HepG2 (cell line): ENCODE measurements around the gene PREX1. TPM values are rescaled to one million over a fixed set of nuclear protein-coding genes. Genes with fewer than 3 reads are reported as not detected.

Experiments used
- ATAC-seq: fragments of 200-7000 bp; cut with Tn5 transposase; 3 replicates; pipeline ENCODE4 v1.9.1; 2020; ENCODE audit warnings: mild to moderate bottlenecking, moderate library complexity
- BruUV-seq: library from RNA; stranded (reverse); fragments of 400-500 nt; replicated peaks from 2 replicates; lab custom pipeline; 2021; lab: Mats Ljungman, UMichigan
- CTCF ChIA-PET: fragments of 300-600 bp; formaldehyde crosslinking; extraction: SDS; loops from one replicate; lab custom pipeline; 2021; ENCODE audit warnings: low total read pairs, inconsistent platforms, low intra/inter-chr PET ratio; lab: Yijun Ruan, JAX
- POLR2A ChIA-PET: fragments of 350-600 bp; sonication (Branson Sonifier 250); formaldehyde crosslinking; loops from one replicate; lab custom pipeline; 2020; ENCODE audit warnings: antibody characterized with exemption, inconsistent platforms; lab: Yijun Ruan, JAX
- DNase-seq: peaks from one replicate; pipeline ENCODE4 v3.0.0-alpha.2; 2015; ENCODE audit warnings: low spot score
- FAIRE-seq: peaks from 3 replicates; lab custom pipeline; 2011; peaks lifted over from hg19 to GRCh38; lab: Jason Lieb, UNC
- H2AFZ ChIP-seq: one replicate; pipeline ENCODE4 v1.6.1; 2011; ENCODE audit warnings: low read length, inconsistent platforms
- H3K27ac ChIP-seq: fragments of 300-600 bp; 3 replicates; pipeline ENCODE4 v1.8.0; 2011; ENCODE audit warnings: mixed run types, mild to moderate bottlenecking, mixed read lengths, low read length, inconsistent platforms; ENCODE audit not compliant: insufficient read depth; ENCODE audit errors: extremely low read length
- H3K27me3 ChIP-seq, 2 experiments: fragments of 200-600 bp in 1 of 2; 2 replicates in 1 of 2; 3 replicates in 1 of 2; pipeline versions ENCODE4 v1.6.0 to v1.8.0; 2011; ENCODE audit warnings: low read length in 2 of 2, mild to moderate bottlenecking in 2 of 2, moderate library complexity in 2 of 2, inconsistent platforms in 1 of 2; ENCODE audit not compliant: insufficient read depth in 2 of 2, control insufficient read depth in 1 of 2
- H3K36me3 ChIP-seq, 2 experiments: fragments of 200-600 bp in 1 of 2; replicated peaks in 1 of 2; 2 replicates in 1 of 2; 3 replicates in 1 of 2; pipeline versions ENCODE4 v1.5.1 to v1.8.0; 2011; ENCODE audit warnings: low read length in 2 of 2, inconsistent platforms in 1 of 2; ENCODE audit not compliant: insufficient read depth in 2 of 2, control insufficient read depth in 1 of 2
- H3K4me1 ChIP-seq: 2 replicates; pipeline ENCODE4 v1.5.1; 2012; ENCODE audit warnings: low read length, inconsistent platforms; ENCODE audit not compliant: insufficient read depth
- H3K4me2 ChIP-seq: 2 replicates; pipeline ENCODE4 v1.6.0; 2011; ENCODE audit warnings: low read depth, low read length, inconsistent platforms
- H3K4me3 ChIP-seq, 3 experiments: fragments of 200-600 bp in 1 of 3; sonication (generic), shearing (Covaris generic) in 1 of 3; replicated peaks in 1 of 3; 2 replicates each; pipeline ENCODE4 v1.5.1; 2011 to 2016; ENCODE audit warnings: low read length in 3 of 3, inconsistent platforms in 2 of 3, low read depth in 2 of 3, mild to moderate bottlenecking in 2 of 3, control low read depth in 1 of 3, mixed read lengths in 1 of 3; ENCODE audit not compliant: insufficient read depth in 1 of 3
- H3K79me2 ChIP-seq: one replicate; pipeline ENCODE4 v1.6.1; 2011; ENCODE audit warnings: low read length, inconsistent platforms; ENCODE audit not compliant: insufficient read depth
- H3K9ac ChIP-seq: 2 replicates; pipeline ENCODE4 v1.6.0; 2011; ENCODE audit warnings: mild to moderate bottlenecking, low read depth, low read length, inconsistent platforms; ENCODE audit not compliant: insufficient read depth
- H3K9me3 ChIP-seq: 2 replicates; pipeline ENCODE4 v1.5.1; 2012; ENCODE audit warnings: mild to moderate bottlenecking, low read length
- H4K20me1 ChIP-seq: 2 replicates; pipeline ENCODE4 v1.6.0; 2011; ENCODE audit warnings: inconsistent platforms, mild to moderate bottlenecking, low read length, moderate library complexity; ENCODE audit not compliant: insufficient read depth
- ATF7 ChIP-seq, 2 experiments: fragments of 450-650 bp in 1 of 2; sonication (generic) in 1 of 2; formaldehyde crosslinking in 1 of 2; IDR thresholded peaks; 2 replicates each; pipeline versions ENCODE4 v1.4.0 to v1.6.1; 2016 to 2020; ENCODE audit warnings: antibody characterized with exemption in 1 of 2, mild to moderate bottlenecking in 1 of 2, missing genetic modification reagents in 1 of 2
- HOXA5 ChIP-seq: sonication (generic); formaldehyde crosslinking; IDR thresholded peaks from 2 replicates; pipeline ENCODE4 v1.4.0; 2020; ENCODE audit warnings: missing genetic modification reagents
- IRF2 ChIP-seq: IDR thresholded peaks from 2 replicates; pipeline ENCODE4 v1.6.1; 2018; ENCODE audit warnings: missing genetic modification reagents, missing compliant biosample characterization
- MATR3 ChIP-seq: sonication (generic); formaldehyde crosslinking; IDR thresholded peaks from 2 replicates; pipeline ENCODE4 v1.4.0; 2020; ENCODE audit warnings: missing genetic modification reagents
- PAWR ChIP-seq: sonication (generic); formaldehyde crosslinking; IDR thresholded peaks from 2 replicates; pipeline ENCODE4 v1.4.0; 2020; ENCODE audit warnings: missing genetic modification reagents, mild to moderate bottlenecking, borderline replicate concordance
- PHF5A ChIP-seq: IDR thresholded peaks from one replicate; pipeline ENCODE4 v1.6.1; 2018; ENCODE audit warnings: low read depth, missing genetic modification reagents; ENCODE audit not compliant: unreplicated experiment
- RXRB ChIP-seq: IDR thresholded peaks from 2 replicates; pipeline ENCODE4 v1.6.1; 2016; ENCODE audit warnings: borderline replicate concordance, missing genetic modification reagents, missing compliant biosample characterization
- SMAD1 ChIP-seq: sonication (generic); formaldehyde crosslinking; IDR thresholded peaks from 2 replicates; pipeline ENCODE4 v1.4.0; 2020; ENCODE audit warnings: missing genetic modification reagents, low read depth, mild to moderate bottlenecking, borderline replicate concordance
- ZNF121 ChIP-seq: sonication (generic); formaldehyde crosslinking; IDR thresholded peaks from 2 replicates; pipeline ENCODE4 v1.5.0; 2020; ENCODE audit warnings: mild to moderate bottlenecking, missing genetic modification reagents
- ZNF839 ChIP-seq: sonication (generic); formaldehyde crosslinking; IDR thresholded peaks from 2 replicates; pipeline ENCODE4 v1.4.0; 2020; ENCODE audit warnings: missing genetic modification reagents, mild to moderate bottlenecking, borderline replicate concordance
- WGBS: methylation state at CpG from one replicate; pipeline ENCODE4 v1.1.6; 2017; ENCODE audit warnings: low lambda C conversion rate; 5-methylcytosine and 5-hydroxymethylcytosine counted together
- in situ Hi-C: cut with HindIII; loops from 2 replicates; pipeline ENCODE4 v1.10.0; 2017; ENCODE audit warnings: low pct_unique_long_range_greater_than_20kb; ENCODE audit not compliant: extremely low pct_ligation_motif_present
- intact Hi-C: fragments of 100-400 bp; cut with micrococcal nuclease; formaldehyde crosslinking; loops from one replicate; pipeline ENCODE4 v1.10.0; 2022; ENCODE audit not compliant: unreplicated experiment
- polyA plus RNA-seq, 8 experiments: library from polyadenylated mRNA; depleted of rRNA in 3 of 8; stranded (reverse) in 7 of 8; unstranded in 1 of 8; fragments of >200 nt; fragmentation: Illumina TruSeq in 4 of 8; extraction: Trizol in 4 of 8; gene quantifications; 2 replicates each; pipeline versions ENCODE4 v1.2.1 to v1.2.3, GENCODE V29; 2011 to 2016; ENCODE audit warnings: low read depth in 4 of 8, missing spikeins in 1 of 8, mixed read lengths in 1 of 8; ENCODE audit not compliant: insufficient read depth in 1 of 8
- total RNA-seq, 5 experiments: library from RNA; depleted of rRNA; stranded (reverse); fragments of >200 nt; fragmentation: Illumina TruSeq; extraction: Trizol; gene quantifications; 2 replicates each; pipeline ENCODE4 v1.2.3, GENCODE V29; 2016; ENCODE audit warnings: low read depth in 1 of 5
- TF ChIP-seq, protein P1 (sequence below): IDR thresholded peaks from 2 replicates; pipeline ENCODE4 v1.6.1; 2016; ENCODE audit warnings: missing compliant biosample characterization, missing genetic modification reagents, borderline replicate concordance
- TF ChIP-seq, protein P2 (sequence below): sonication (generic); formaldehyde crosslinking; IDR thresholded peaks from 2 replicates; pipeline ENCODE4 v1.4.0; 2020; ENCODE audit warnings: missing genetic modification reagents; ENCODE audit errors: not compliant biosample characterization
- TF ChIP-seq, protein P3 (sequence below): fragments of 450-650 bp; IDR thresholded peaks from 2 replicates; pipeline ENCODE4 v1.6.1; 2017
- TF ChIP-seq, protein P4 (sequence below): IDR thresholded peaks from 2 replicates; pipeline ENCODE4 v1.6.1; 2018; ENCODE audit warnings: missing genetic modification reagents

Gene PREX1
- total and polyA plus RNA-seq, 2 of the 13 experiments (the other 11 are each of a cell fraction or from before 2014, with no cell fraction given), result 0.02 to 0.04 TPM

DNA sequence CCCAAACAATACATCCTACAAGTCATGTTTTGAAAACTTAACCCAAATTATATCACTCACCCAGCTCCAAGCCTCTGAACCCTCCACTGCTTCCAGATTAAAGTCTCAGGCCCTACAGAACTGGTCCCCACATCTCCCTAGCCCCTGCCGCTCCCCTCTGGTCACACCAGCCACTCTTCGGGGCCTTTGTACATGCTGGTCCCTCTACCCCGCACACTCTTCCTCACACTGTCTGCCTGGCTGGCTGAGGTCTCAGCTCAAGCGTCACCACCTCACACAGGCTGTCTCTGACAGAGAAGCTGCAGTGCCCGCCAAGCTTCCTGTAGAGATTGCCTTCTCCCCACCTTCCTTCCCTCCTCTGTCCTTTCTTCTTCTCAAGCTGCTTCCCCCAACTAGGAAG is 192.4 kb downstream of the PREX1 start (continued):
- TF ChIP-seq, protein P1, sequence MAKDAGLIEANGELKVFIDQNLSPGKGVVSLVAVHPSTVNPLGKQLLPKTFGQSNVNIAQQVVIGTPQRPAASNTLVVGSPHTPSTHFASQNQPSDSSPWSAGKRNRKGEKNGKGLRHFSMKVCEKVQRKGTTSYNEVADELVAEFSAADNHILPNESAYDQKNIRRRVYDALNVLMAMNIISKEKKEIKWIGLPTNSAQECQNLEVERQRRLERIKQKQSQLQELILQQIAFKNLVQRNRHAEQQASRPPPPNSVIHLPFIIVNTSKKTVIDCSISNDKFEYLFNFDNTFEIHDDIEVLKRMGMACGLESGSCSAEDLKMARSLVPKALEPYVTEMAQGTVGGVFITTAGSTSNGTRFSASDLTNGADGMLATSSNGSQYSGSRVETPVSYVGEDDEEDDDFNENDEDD (CRISPR knock-in tag), result no peak
- no peak for TF ChIP-seq HOXA5 (CRISPR knock-in tag)
- no peak for TF ChIP-seq ZNF839 (CRISPR knock-in tag)
- no peak for TF ChIP-seq MATR3 (CRISPR knock-in tag)
- TF ChIP-seq SMAD1 (CRISPR knock-in tag), result no peak

DNA sequence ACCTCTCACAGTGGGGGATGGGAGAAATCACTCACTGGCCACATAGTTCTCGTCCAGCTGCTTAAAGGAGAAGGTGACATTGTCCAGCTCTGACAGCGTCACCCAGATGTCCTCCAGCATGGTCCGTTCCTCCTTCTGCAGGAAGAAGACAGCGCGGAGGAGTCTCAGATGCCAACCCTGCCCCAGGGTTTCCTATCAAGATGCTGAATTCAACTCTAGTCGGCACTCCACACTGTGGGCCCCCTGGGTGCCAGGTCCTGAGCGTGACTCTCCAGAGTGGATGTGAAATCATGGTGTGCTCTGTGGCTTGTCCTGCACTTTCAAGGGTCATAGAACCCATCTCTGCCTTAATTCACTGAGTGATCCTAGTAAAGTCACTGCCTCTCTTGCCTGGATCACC is 193.2 kb downstream of the PREX1 start:
- Histone ChIP-seq H3K4me3 (no peak overlapping the region), H3K4me1 (peaks cover 14% of the 10 kb centered on the region), H3K9me3 (no peaks in the 10 kb centered on the region), H3K36me3 (no peaks in the 10 kb centered on the region), H3K4me2 (no peak overlapping the region), H4K20me1 (no peaks in the 10 kb centered on the region; the same call in 1 of the 2 replicates), H3K9ac (no peak overlapping the region), H3K79me2 (no peaks in the 10 kb centered on the region), H3K27ac (no peak overlapping the region), H2AFZ (no peak overlapping the region), H3K27me3 (peaks cover 3 to 38% of the 10 kb centered on the region in 2 experiments)
- DNase-seq (no peak), FAIRE-seq (no peak), ATAC-seq (no peak)
- BruUV-seq, result no TSS peak
- intact Hi-C loops (no loop called here), in situ Hi-C loops (no loop called here)
- POLR2A ChIA-PET, result no interaction called here
- 15% methylated on average over 5 of the region's 7 CpGs for WGBS
- CTCF ChIA-PET, result interaction anchor here (1.8 kb wide), 1 partner anchor 270 kb away, joined by 5 read pairs; no protein-coding TSS in a partner anchor
- TF ChIP-seq, protein P2, sequence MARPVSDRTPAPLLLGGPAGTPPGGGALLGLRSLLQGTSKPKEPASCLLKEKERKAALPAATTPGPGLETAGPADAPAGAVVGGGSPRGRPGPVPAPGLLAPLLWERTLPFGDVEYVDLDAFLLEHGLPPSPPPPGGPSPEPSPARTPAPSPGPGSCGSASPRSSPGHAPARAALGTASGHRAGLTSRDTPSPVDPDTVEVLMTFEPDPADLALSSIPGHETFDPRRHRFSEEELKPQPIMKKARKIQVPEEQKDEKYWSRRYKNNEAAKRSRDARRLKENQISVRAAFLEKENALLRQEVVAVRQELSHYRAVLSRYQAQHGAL (CRISPR knock-in tag), result no peak
- TF ChIP-seq ZNF121 (CRISPR knock-in tag) (no peak), ATF7 (IDR thresholded peaks at IDR 0.05) (no peak), ATF7 (CRISPR knock-in tag; IDR thresholded peaks at IDR 0.05) (no peak), IRF2 (CRISPR knock-in tag) (no peak), RXRB (CRISPR knock-in tag) (no peak), PHF5A (CRISPR knock-in tag) (no peak), PAWR (CRISPR knock-in tag) (no peak)
- TF ChIP-seq, protein P3, sequence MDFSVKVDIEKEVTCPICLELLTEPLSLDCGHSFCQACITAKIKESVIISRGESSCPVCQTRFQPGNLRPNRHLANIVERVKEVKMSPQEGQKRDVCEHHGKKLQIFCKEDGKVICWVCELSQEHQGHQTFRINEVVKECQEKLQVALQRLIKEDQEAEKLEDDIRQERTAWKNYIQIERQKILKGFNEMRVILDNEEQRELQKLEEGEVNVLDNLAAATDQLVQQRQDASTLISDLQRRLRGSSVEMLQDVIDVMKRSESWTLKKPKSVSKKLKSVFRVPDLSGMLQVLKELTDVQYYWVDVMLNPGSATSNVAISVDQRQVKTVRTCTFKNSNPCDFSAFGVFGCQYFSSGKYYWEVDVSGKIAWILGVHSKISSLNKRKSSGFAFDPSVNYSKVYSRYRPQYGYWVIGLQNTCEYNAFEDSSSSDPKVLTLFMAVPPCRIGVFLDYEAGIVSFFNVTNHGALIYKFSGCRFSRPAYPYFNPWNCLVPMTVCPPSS, result no peak
- TF ChIP-seq, protein P4, sequence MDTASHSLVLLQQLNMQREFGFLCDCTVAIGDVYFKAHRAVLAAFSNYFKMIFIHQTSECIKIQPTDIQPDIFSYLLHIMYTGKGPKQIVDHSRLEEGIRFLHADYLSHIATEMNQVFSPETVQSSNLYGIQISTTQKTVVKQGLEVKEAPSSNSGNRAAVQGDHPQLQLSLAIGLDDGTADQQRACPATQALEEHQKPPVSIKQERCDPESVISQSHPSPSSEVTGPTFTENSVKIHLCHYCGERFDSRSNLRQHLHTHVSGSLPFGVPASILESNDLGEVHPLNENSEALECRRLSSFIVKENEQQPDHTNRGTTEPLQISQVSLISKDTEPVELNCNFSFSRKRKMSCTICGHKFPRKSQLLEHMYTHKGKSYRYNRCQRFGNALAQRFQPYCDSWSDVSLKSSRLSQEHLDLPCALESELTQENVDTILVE (CRISPR knock-in tag), result no peak
